PC-3 (cell line): Measurements from ENCODE around the gene TIMM29. TPM values are rescaled to one million over a fixed set of nuclear protein-coding genes. Genes with fewer than 3 reads are reported as not detected.

Source experiments
- ATAC-seq: fragments of 200-7000 bp; cut with Tn5 transposase; 2 replicates; pipeline ENCODE4 v1.9.1; 2020; ENCODE audit warnings: mild to moderate bottlenecking, moderate library complexity
- BruUV-seq: library from RNA; stranded (reverse); fragments of 400-500 nt; replicated peaks from 2 replicates; lab custom pipeline; 2021; lab: Mats Ljungman, UMichigan
- CTCF ChIA-PET: fragments of 300-600 bp; sonication (Branson Sonifier 250); formaldehyde crosslinking; loops from one replicate; lab custom pipeline; 2022; ENCODE audit warnings: antibody characterized with exemption; lab: Charles Lee
- POLR2A ChIA-PET: fragments of 300-600 bp; sonication (Branson Sonifier 250); formaldehyde crosslinking; loops from one replicate; lab custom pipeline; 2022; ENCODE audit warnings: antibody characterized with exemption; ENCODE audit not compliant: unreplicated experiment; lab: Charles Lee
- DNase-seq: peaks from one replicate; pipeline ENCODE4 v3.0.0-alpha.2; 2015
- H2AFZ ChIP-seq: fragments of 300-600 bp; sonication (generic); 2 replicates; pipeline ENCODE4 v1.6.0; 2016; ENCODE audit warnings: antibody characterized with exemption, low read length
- H3F3A ChIP-seq: fragments of 300-600 bp; sonication (generic); one replicate; pipeline ENCODE4 v1.6.0; 2017; ENCODE audit warnings: antibody characterized with exemption, low read length, control low read depth, mild to moderate bottlenecking; ENCODE audit not compliant: unreplicated experiment
- H3K27ac ChIP-seq: fragments of 300-600 bp; sonication (generic); 2 replicates; pipeline ENCODE4 v1.5.1; 2016; ENCODE audit warnings: mild to moderate bottlenecking, low read length
- H3K27me3 ChIP-seq: fragments of 300-600 bp; sonication (generic); 2 replicates; pipeline ENCODE4 v1.6.1; 2016; ENCODE audit warnings: low read length, mixed read lengths
- H3K36me3 ChIP-seq: fragments of 300-600 bp; sonication (generic); 2 replicates; pipeline ENCODE4 v1.6.1; 2016; ENCODE audit warnings: low read depth, mixed run types, low read length, mixed read lengths
- H3K4me1 ChIP-seq: fragments of 300-600 bp; sonication (generic); 2 replicates; pipeline ENCODE4 v1.5.1; 2016; ENCODE audit warnings: low read length; ENCODE audit not compliant: insufficient read depth
- H3K4me2 ChIP-seq: fragments of 300-600 bp; sonication (generic); 2 replicates; pipeline ENCODE4 v1.6.0; 2016; ENCODE audit warnings: low read length
- H3K4me3 ChIP-seq: fragments of 300-600 bp; sonication (generic); 2 replicates; pipeline ENCODE4 v1.5.1; 2016; ENCODE audit warnings: mild to moderate bottlenecking, low read length, mixed read lengths
- H3K79me2 ChIP-seq: fragments of 300-600 bp; sonication (generic); 2 replicates; pipeline ENCODE4 v1.6.1; 2017; ENCODE audit warnings: low read length, mixed read lengths
- H3K9ac ChIP-seq: fragments of 300-600 bp; sonication (generic); 2 replicates; pipeline ENCODE4 v1.6.0; 2016; ENCODE audit warnings: mild to moderate bottlenecking, low read length
- H3K9me2 ChIP-seq: fragments of 300-600 bp; sonication (generic); replicated peaks from 2 replicates; pipeline ENCODE4 v1.6.1; 2016; ENCODE audit warnings: mixed run types, low read length, mixed read lengths
- H3K9me3 ChIP-seq: fragments of 300-600 bp; sonication (generic); 2 replicates; pipeline ENCODE4 v1.6.1; 2016; ENCODE audit warnings: low read length, mixed read lengths
- H4K20me1 ChIP-seq: fragments of 300-600 bp; sonication (generic); 2 replicates; pipeline ENCODE4 v1.6.1; 2016; ENCODE audit warnings: low read length, mixed read lengths
- EZH2 ChIP-seq: fragments of 300-600 bp; sonication (generic); IDR thresholded peaks from one replicate; pipeline ENCODE4 v1.6.1; 2017; ENCODE audit warnings: antibody characterized with exemption, mild to moderate bottlenecking, low read length; ENCODE audit not compliant: unreplicated experiment
- EZH2phosphoT487 ChIP-seq: fragments of 300-600 bp; sonication (generic); IDR thresholded peaks from 2 replicates; pipeline ENCODE4 v1.6.1; 2018; ENCODE audit warnings: mild to moderate bottlenecking, antibody characterized with exemption, low read length, borderline replicate concordance
- intact Hi-C: fragments of 100-400 bp; cut with micrococcal nuclease; formaldehyde crosslinking; loops from 2 replicates; pipeline ENCODE4 v1.9.0; 2023
- total RNA-seq: library from RNA; depleted of rRNA; stranded (reverse); fragments of >200 nt; gene quantifications from 2 replicates; pipeline ENCODE4 v1.2.3, GENCODE V29; 2014
- TF ChIP-seq, protein P1 (sequence below): fragments of 300-600 bp; sonication (generic); conservative IDR thresholded peaks from 2 replicates; pipeline ENCODE4 v1.5.1; 2017; ENCODE audit warnings: antibody characterized with exemption, low read depth, mild to moderate bottlenecking, low read length

The TIMM29 gene
- total RNA-seq, 1 experiment from 2014 or later = 60.7 TPM

GRCh38 chr19:10891405-10892086 lies 37.1 kb upstream of the TIMM29 start:
- Histone ChIP-seq H3K4me2 (no peak overlapping the region), H3K27me3 (no peaks in the 10 kb centered on the region), H3K79me2 (peaks cover 67% of the 10 kb centered on the region), H3K27ac (no peak overlapping the region), H3F3A (peaks cover under 1% of the 10 kb centered on the region), H3K36me3 (no peaks in the 10 kb centered on the region), H3K9me3 (no peaks in the 10 kb centered on the region), H3K9me2 (no peaks in the 10 kb centered on the region), H2AFZ (no peak overlapping the region), H3K9ac (no peak overlapping the region), H3K4me1 (peaks cover 5% of the 10 kb centered on the region), H3K4me3 (no peak overlapping the region), H4K20me1 (0 out of 2 replicates have a peak, but pooled peaks cover 4% of the 10 kb centered on the region)
- DNase-seq (no peak), ATAC-seq (no peak)
- POLR2A ChIA-PET = no interaction called here
- CTCF ChIA-PET = interaction anchor here (0.5 kb wide), 1 partner anchor 85 kb away, joined by 11 read pairs; no protein-coding TSS in a partner anchor
- TF ChIP-seq EZH2phosphoT487 (no peak), EZH2 (no peak)
- TF ChIP-seq, protein P1, sequence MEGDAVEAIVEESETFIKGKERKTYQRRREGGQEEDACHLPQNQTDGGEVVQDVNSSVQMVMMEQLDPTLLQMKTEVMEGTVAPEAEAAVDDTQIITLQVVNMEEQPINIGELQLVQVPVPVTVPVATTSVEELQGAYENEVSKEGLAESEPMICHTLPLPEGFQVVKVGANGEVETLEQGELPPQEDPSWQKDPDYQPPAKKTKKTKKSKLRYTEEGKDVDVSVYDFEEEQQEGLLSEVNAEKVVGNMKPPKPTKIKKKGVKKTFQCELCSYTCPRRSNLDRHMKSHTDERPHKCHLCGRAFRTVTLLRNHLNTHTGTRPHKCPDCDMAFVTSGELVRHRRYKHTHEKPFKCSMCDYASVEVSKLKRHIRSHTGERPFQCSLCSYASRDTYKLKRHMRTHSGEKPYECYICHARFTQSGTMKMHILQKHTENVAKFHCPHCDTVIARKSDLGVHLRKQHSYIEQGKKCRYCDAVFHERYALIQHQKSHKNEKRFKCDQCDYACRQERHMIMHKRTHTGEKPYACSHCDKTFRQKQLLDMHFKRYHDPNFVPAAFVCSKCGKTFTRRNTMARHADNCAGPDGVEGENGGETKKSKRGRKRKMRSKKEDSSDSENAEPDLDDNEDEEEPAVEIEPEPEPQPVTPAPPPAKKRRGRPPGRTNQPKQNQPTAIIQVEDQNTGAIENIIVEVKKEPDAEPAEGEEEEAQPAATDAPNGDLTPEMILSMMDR = no peak
- intact Hi-C loops = no loop called here
- BruUV-seq = no TSS peak

DNA sequence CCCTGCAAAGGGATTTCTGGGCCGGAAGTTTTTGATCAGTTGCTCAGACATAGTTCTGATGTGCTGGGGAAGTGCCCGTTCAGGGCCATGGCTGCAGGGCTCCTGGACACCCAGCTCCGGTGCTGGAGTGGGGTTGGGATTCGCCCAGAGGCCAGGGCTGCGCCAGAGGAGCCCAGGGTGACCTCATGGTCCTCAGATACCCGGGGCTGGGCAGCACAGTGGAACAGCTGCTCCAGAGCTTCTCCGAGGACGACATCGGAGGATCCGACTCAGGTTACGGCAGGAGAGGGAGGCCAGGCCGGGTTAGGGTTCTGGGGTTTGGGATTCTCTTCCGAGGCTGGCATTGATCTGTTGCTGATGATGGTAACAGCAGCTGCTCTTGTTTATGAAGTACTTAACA lies 36.4 kb upstream of the TIMM29 start:
- no peak overlapping the region for H3K4me2 ChIP-seq
- ChIA-PET POLR2A (no interaction called here), CTCF (no interaction called here)
- peaks cover 11% of the 10 kb centered on the region; the same call in 1 of the 2 replicates for H4K20me1 ChIP-seq
- intact Hi-C loops = no loop called here
- no peak overlapping the region for H3K27ac ChIP-seq
- TF ChIP-seq EZH2 (no peak), EZH2phosphoT487 (no peak)
- TF ChIP-seq, protein P1 = no peak
- peaks cover 66% of the 10 kb centered on the region for H3K79me2 ChIP-seq
- no peaks in the 10 kb centered on the region for H3K36me3 ChIP-seq
- H2AFZ ChIP-seq = no peak overlapping the region
- H3F3A ChIP-seq = peaks cover 4% of the 10 kb centered on the region
- peaks cover 12% of the 10 kb centered on the region for H3K4me1 ChIP-seq
- no peak overlapping the region for H3K9ac ChIP-seq
- no peak overlapping the region for H3K4me3 ChIP-seq
- H3K27me3 ChIP-seq = no peaks in the 10 kb centered on the region
- no TSS peak for BruUV-seq
- H3K9me3 ChIP-seq = no peaks in the 10 kb centered on the region
- ATAC-seq (no peak), DNase-seq (no peak)
- H3K9me2 ChIP-seq = no peaks in the 10 kb centered on the region

- H3K4me3 ChIP-seq = no peak overlapping the region
- no TSS peak for BruUV-seq
- ATAC-seq (no peak), DNase-seq (no peak)
- H3K9ac ChIP-seq = no peak overlapping the region
- TF ChIP-seq, protein P1 = no peak
- TF ChIP-seq EZH2phosphoT487 (no peak), EZH2 (no peak)
- H2AFZ ChIP-seq = no peak overlapping the region
- ChIA-PET CTCF (interaction anchor here (0.5 kb wide), 1 partner anchor 44 kb away, joined by 5 read pairs; no protein-coding TSS in a partner anchor), POLR2A (no interaction called here)
- H3K79me2 ChIP-seq = peaks cover 62% of the 10 kb centered on the region
- H3K9me3 ChIP-seq = no peaks in the 10 kb centered on the region
- no peaks in the 10 kb centered on the region for H3K9me2 ChIP-seq
- intact Hi-C loops = no loop called here
- H3K27me3 ChIP-seq = no peaks in the 10 kb centered on the region
- H3F3A ChIP-seq = peaks cover 11% of the 10 kb centered on the region
- no peak overlapping the region for H3K27ac ChIP-seq
- no peak overlapping the region for H3K4me2 ChIP-seq
- H3K36me3 ChIP-seq = no peaks in the 10 kb centered on the region
- peaks cover 19% of the 10 kb centered on the region; the same call in 1 of the 2 replicates for H4K20me1 ChIP-seq
- peaks cover 33% of the 10 kb centered on the region for H3K4me1 ChIP-seq
Observed at GRCh38 chr19:10894911-10895213, 33.7 kb upstream of the TIMM29 start.
